Urothelium cell line (cell line): ENCODE results near the gene TNFRSF8.

ENCODE experiments used
- DNase-seq: peaks from one replicate; pipeline ENCODE4 v3.0.0; 2011; ENCODE audit warnings: low spot score, mixed read lengths
- FAIRE-seq: peaks from 2 replicates; lab custom pipeline; 2011; peaks lifted over from hg19 to GRCh38; lab: Jason Lieb, UNC

The TNFRSF8 gene

DNA sequence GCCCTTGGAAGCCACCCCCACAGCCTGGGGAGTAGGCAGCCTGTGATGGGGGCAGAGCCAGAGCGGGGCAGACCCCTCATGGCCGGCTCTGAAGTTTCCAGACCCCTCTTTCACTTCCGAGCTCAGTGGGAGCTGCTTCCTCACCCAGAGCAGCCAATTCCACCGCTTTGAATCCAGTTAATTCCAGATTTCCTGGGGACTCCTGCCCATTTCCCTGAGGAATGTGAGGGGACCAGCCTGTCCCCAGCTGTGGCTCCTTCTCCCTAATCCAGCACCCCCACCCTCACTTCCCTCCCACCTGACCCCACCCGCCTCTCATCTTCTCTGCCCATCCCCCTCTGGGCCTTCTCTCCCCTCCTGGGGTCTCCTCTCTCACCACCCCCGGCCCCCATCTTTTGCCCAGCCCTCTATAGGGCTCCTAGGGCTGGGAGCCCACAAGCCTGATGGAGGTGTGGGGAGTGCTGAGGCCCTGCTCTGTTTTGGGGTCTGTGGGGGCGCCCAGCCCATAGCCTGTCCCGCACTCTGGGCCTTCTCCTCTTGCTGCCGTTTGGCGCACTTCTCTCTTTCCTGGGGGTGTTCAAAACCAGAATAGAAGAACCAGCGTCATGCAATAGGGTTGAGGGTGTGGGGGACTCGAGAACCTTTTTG lies 77.5 kb downstream of the TNFRSF8 start:
- DNase-seq, result no peak
- no peak for FAIRE-seq

GRCh38 chr1:12141163-12141850 lies 78.2 kb downstream of the TNFRSF8 start:
- FAIRE-seq, result no peak

GRCh38 chr1:12142141-12142823 lies 79.2 kb downstream of the TNFRSF8 start:
- FAIRE-seq (no peak), DNase-seq (no peak)

More at GRCh38 chr1:12141163-12141850, 78.2 kb downstream of the TNFRSF8 start:
- no peak for DNase-seq

DNA sequence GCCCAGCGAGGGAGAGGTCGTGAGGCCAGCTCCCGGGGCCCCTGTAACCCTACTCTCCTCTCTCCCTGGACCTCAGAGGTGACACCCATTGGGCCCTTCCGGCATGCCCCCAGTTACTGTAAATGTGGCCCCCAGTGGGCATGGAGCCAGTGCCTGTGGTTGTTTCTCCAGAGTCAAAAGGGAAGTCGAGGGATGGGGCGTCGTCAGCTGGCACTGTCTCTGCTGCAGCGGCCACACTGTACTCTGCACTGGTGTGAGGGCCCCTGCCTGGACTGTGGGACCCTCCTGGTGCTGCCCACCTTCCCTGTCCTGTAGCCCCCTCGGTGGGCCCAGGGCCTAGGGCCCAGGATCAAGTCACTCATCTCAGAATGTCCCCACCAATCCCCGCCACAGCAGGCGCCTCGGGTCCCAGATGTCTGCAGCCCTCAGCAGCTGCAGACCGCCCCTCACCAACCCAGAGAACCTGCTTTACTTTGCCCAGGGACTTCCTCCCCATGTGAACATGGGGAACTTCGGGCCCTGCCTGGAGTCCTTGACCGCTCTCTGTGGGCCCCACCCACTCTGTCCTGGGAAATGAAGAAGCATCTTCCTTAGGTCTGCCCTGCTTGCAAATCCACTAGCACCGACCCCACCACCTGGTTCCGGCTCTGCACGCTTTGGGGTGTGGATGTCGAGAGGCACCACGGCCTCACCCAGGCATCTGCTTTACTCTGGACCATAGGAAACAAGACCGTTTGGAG lies 80.0 kb downstream of the TNFRSF8 start:
- no peak for FAIRE-seq
- no peak for DNase-seq

DNA sequence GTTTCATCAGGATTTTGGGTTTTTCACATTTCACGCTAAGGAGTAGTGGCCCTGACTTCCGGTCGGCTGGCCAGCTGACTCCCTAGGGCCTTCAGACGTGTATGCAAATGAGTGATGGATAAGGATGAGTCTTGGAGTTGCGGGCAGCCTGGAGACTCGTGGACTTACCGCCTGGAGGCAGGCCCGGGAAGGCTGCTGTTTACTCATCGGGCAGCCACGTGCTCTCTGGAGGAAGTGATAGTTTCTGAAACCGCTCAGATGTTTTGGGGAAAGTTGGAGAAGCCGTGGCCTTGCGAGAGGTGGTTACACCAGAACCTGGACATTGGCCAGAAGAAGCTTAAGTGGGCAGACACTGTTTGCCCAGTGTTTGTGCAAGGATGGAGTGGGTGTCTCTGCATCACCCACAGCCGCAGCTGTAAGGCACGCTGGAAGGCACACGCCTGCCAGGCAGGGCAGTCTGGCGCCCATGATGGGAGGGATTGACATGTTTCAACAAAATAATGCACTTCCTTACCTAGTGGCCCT lies 80.6 kb downstream of the TNFRSF8 start:
- DNase-seq (peak; percentile 87), FAIRE-seq (peak; percentile 56)

DNA sequence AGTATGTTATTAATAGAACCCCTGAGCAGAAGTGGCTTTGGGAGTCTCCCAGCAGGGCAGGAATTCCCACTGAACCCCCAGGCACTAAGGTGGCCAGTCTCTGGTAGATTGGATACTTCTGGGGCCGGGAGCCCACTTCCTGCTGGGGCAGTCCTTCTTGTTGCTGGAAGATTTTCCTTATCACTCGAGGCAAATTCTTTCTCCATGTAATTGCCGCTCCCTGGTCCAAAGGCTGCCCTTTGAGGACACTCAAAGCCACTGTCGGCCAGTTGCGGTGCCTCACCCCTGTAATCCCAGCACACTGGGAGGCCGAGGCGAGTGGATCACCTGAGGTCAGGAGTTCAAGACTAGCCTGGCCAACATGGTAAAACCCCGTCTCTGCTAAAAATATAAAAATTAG lies 81.1 kb downstream of the TNFRSF8 start:
- DNase-seq (no peak), FAIRE-seq (no peak)

- DNase-seq, result no peak
- no peak for FAIRE-seq
Measured at GRCh38 chr1:12144969-12145368, 81.9 kb downstream of the TNFRSF8 start.

GRCh38 chr1:12145616-12146342 lies 82.7 kb downstream of the TNFRSF8 start:
- DNase-seq (no peak), FAIRE-seq (no peak)

GRCh38 chr1:12146343-12147112 lies 83.4 kb downstream of the TNFRSF8 start:
- FAIRE-seq, result no peak

DNA sequence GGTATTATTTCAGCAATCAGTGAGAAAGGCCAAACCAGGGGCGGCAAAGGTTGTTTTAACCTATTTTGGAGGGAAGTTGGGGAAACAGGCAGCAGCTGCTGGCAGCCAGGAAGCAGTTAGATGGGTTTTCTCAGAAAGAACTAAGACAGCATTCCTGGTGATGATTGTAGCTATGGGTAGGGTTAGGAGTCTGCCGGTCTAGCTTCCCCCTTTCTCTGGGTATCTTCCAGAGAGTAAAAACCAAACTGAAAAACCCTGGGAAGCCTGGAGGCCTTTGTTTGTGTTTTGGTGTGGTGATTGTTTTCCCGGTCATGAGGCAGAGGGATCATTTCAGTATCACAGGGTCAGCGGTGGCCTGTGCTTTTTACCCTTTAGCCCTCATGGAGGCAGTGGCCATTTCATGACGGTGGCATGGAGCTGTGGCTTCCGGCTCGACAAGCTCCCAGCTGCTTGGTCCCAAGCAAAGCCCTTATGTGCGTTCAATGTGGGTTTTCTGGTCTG lies 84.1 kb downstream of the TNFRSF8 start:
- no peak for DNase-seq
- no peak for FAIRE-seq

More at GRCh38 chr1:12146343-12147112, 83.4 kb downstream of the TNFRSF8 start:
- no peak for DNase-seq

GRCh38 chr1:12148160-12148957 lies 85.3 kb downstream of the TNFRSF8 start:
- FAIRE-seq (no peak), DNase-seq (no peak)

DNA sequence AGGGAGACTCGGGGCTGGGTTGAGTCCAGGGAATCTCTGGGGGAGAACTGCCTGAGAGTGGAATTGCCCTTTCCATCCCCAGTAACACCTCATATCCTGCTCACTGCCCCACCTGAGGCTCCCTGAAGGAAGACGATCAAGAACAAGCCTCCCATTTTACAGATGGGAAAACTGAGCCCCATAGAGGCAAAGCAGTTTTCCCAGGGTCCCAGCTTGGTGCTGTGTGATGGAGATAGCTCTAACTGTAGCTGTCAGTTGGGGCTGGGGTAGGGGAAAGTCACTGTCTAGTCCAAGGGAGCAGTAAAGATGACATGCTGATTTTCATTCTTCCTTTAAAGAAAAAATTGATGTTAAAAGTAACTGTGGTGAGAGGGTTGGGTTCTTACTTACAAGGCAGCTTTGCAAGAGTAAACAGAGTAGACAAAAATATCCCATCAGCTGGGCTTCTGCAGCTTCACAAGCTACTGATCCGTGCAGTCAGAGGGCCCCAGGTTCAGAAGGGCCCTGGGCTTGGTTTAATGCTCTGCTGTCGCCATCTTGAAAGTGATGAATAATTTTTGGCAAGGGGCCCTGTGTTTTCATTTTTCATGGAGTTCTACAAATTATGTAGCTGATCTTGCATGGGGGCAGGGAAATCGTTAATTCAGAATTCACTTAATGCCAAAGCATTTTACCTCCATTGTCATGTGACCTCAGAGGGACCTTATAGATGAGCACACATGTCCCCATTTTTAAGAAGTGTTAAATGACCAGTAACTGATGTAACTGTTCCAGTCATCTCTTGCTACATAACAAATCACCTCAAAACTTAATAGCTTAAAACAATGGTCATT lies 86.1 kb downstream of the TNFRSF8 start:
- DNase-seq (no peak), FAIRE-seq (no peak)

DNA sequence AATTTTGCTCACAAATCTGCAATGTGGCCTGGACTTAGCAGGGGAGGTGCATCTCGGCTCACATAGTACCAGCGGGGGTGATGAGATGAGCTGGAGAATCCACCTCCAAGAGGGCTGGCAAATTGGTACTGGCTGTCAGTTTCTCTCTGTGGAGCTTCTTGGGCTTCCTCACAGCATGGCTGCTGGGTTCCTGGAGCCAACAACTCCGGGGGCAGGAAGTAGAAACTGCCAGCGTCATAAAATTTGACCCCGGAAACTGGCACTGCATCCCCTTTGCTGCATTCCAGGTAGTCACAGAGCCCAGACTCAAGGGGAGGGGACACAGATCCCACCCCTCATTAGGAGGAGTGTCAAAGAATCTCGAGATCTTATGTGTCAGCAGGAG lies 86.7 kb downstream of the TNFRSF8 start:
- FAIRE-seq, result no peak
- DNase-seq, result no peak

DNA sequence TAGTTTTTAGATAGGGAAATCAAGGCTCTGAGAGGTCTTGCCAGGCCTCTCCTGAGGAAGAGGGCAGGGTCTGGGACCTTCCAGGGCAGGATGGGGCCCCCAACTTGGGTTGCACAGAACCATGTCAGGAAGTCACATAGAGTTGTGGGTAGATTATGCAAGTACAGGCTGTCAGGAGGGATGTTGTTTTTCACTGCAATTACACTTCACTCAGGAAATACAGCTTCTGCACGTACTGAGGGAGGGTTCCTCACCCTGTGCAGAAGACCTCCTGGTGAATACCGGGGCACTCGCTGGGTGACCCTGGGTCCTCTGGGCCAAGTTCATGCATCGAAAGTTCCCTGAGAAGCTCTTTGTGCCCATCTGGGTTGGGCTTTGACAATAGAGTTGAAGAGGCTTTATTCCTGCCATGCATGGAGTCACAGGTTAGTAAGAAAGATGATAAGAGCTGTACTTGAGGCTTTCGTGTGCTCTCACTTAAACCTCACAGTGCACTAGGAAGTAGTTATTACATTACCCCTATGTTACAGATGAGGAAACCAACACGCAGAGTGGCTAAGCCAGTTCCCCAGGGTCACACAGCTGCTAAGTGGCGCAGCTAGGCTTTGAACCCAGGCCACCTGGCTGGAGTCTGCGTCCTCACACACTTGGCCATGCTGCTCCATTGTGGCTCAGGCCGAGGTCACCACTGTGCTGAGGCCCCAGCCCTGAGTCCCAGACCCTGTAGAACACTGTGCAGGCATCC lies 87.5 kb downstream of the TNFRSF8 start:
- FAIRE-seq, result no peak
- DNase-seq, result no peak

- DNase-seq (no peak), FAIRE-seq (no peak)
Measured at GRCh38 chr1:12151465-12151864, 88.4 kb downstream of the TNFRSF8 start.

- FAIRE-seq (no peak), DNase-seq (no peak)
Measured at GRCh38 chr1:12152113-12152891, 89.2 kb downstream of the TNFRSF8 start.
